SU-DHL-6 (cell line): ENCODE measurements around the gene GJA4.

ENCODE experiments used
- H2AFZ ChIP-seq: fragments of 200-600 bp; sonication (generic); 2 replicates; pipeline ENCODE4 v1.6.1; 2014; ENCODE audit warnings: low read depth, mild to moderate bottlenecking, moderate library complexity, mixed read lengths, antibody characterized with exemption, low read length; ENCODE audit not compliant: severe bottlenecking
- H3F3A ChIP-seq: fragments of 200-600 bp; shearing (Covaris generic); 2 replicates; pipeline ENCODE4 v1.6.0; 2016; ENCODE audit warnings: antibody characterized with exemption, mild to moderate bottlenecking; ENCODE audit not compliant: insufficient read depth
- H3K27ac ChIP-seq: fragments of 200-600 bp; sonication (generic); 2 replicates; pipeline ENCODE4 v1.5.1; 2016; ENCODE audit warnings: low read depth, mild to moderate bottlenecking, low read length, moderate library complexity, mixed read lengths
- H3K27me3 ChIP-seq: fragments of 200-600 bp; sonication (generic), shearing (Covaris generic); 2 replicates; pipeline ENCODE4 v1.6.0; 2014; ENCODE audit warnings: mild to moderate bottlenecking, low read length
- H3K36me3 ChIP-seq: fragments of 200-600 bp; sonication (generic); 2 replicates; pipeline ENCODE4 v1.6.1; 2014; ENCODE audit warnings: mild to moderate bottlenecking, low read length, mixed read lengths
- H3K4me2 ChIP-seq: fragments of 300-600, 200-600 bp; shearing (Covaris generic), sonication (generic); 2 replicates; pipeline ENCODE4 v1.6.0; 2014; ENCODE audit warnings: low read length, low read depth, mild to moderate bottlenecking; ENCODE audit not compliant: poor library complexity, severe bottlenecking
- H3K4me3 ChIP-seq: fragments of 200-600 bp; sonication (generic); 2 replicates; pipeline ENCODE4 v1.5.1; 2014; ENCODE audit warnings: antibody characterized with exemption, low read length, mild to moderate bottlenecking, mixed read lengths; ENCODE audit not compliant: insufficient read depth, poor library complexity, severe bottlenecking
- H3K79me2 ChIP-seq: fragments of 200-600 bp; sonication (generic); 2 replicates; pipeline ENCODE4 v1.6.1; 2014; ENCODE audit warnings: mild to moderate bottlenecking, low read length, moderate library complexity; ENCODE audit not compliant: insufficient read depth
- H3K9ac ChIP-seq: fragments of 200-600 bp; sonication (generic); 2 replicates; pipeline ENCODE4 v1.7.0; 2014; ENCODE audit warnings: mild to moderate bottlenecking, low read length
- H3K9me2 ChIP-seq: fragments of 200-600 bp; sonication (generic); replicated peaks from 2 replicates; pipeline ENCODE4 v1.6.1; 2014; ENCODE audit warnings: low read length; ENCODE audit not compliant: insufficient read depth
- H3K9me3 ChIP-seq: fragments of 200-600 bp; sonication (generic); 2 replicates; pipeline ENCODE4 v1.6.1; 2014; ENCODE audit warnings: low read length, mixed read lengths; ENCODE audit not compliant: insufficient read depth
- H4K20me1 ChIP-seq: fragments of 200-600 bp; sonication (generic); 2 replicates; pipeline ENCODE4 v1.6.1; 2014; ENCODE audit warnings: low read depth, mild to moderate bottlenecking, antibody characterized with exemption, low read length, moderate library complexity, mixed read lengths
- CTCF ChIP-seq: fragments of 200-600 bp; sonication (generic); IDR thresholded peaks from one replicate; pipeline ENCODE4 v1.5.1; 2017; ENCODE audit warnings: antibody characterized with exemption, mild to moderate bottlenecking, low read length, moderate library complexity; ENCODE audit not compliant: insufficient read depth, poor library complexity, severe bottlenecking
- EZH2phosphoT487 ChIP-seq: fragments of 200-600 bp; sonication (generic), shearing (Covaris generic); conservative IDR thresholded peaks from 2 replicates; pipeline ENCODE4 v1.6.1; 2018; ENCODE audit warnings: mild to moderate bottlenecking, antibody characterized with exemption, low read length, moderate library complexity, mixed read lengths

The GJA4 gene

DNA sequence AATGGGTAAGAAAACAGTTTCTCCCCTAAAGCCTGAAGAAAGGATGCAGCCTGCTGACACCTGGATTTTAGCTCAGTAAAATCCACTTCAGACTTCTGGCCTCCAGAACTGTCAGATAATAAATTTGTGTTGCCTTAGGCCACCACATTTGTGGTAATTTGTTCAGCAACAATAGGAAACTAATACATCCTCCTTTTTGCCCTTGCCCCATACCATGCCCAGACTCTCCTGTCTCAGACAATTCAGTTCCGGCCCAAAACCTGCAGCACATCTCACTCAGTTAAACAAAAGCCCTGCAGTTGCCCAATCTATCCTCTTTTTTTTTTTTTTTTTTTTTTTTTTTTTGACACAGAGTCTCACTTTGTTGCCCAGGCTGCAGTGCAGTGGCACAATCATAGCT, 40.9 kb downstream of the GJA4 start:
- Histone ChIP-seq H2AFZ (no peak overlapping the region), H3K9ac (no peak overlapping the region), H4K20me1 (no peaks in the 10 kb centered on the region), H3K27me3 (no peaks in the 10 kb centered on the region), H3F3A (no peaks in the 10 kb centered on the region), H3K36me3 (no peaks in the 10 kb centered on the region), H3K9me3 (no peaks in the 10 kb centered on the region), H3K27ac (no peak overlapping the region), H3K79me2 (no peaks in the 10 kb centered on the region), H3K4me3 (no peak overlapping the region), H3K4me2 (no peak overlapping the region), H3K9me2 (no peaks in the 10 kb centered on the region)
- no peak for TF ChIP-seq EZH2phosphoT487
- no peak for TF ChIP-seq CTCF

DNA sequence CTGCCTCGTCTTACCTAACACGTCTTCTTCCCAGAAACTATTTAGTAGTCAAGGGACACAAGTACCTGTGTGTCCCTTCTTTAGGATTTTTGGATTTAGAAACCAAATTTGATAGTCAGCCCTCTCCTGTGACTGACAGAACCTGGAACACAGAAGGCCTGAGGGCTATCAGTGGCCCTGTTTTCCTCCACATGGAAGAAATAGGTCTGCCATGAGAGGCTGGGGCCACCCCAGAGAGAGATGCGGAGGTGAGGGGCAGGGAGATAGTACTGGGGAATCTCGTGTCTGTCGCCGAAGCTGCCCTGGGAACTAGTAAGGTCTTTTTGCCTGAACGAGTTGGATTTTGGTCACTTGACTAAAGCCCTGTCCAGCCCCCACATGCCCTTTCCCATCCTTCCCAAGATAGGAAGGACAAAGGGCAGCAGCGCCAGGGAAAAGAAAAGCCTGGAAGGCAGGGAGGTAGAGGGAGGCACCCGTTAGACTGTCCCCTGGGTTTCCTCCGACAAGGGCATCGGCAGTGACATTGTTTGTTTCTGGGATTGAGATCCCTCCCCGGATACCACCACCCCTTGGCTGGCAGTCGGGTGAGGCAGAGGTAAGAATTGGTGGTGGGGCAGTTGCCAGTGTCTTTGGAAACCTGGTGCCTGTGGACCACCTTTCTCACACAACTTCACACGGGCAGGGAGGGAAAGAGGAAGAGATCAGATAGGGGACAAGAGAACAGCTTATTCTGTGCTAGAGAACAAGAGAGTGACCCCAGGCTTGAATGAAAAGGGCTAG, 46.9 kb downstream of the GJA4 start:
- no peaks in the 10 kb centered on the region for H3K9me3 ChIP-seq
- no peaks in the 10 kb centered on the region for H3K79me2 ChIP-seq
- TF ChIP-seq EZH2phosphoT487 (no peak), CTCF (no peak)
- H3K9me2 ChIP-seq, result no peaks in the 10 kb centered on the region
- H3K4me2 ChIP-seq, result no peak overlapping the region
- no peak overlapping the region for H3K4me3 ChIP-seq
- H3K36me3 ChIP-seq, result no peaks in the 10 kb centered on the region
- H3K27me3 ChIP-seq, result no peaks in the 10 kb centered on the region
- no peaks in the 10 kb centered on the region for H3F3A ChIP-seq
- H3K9ac ChIP-seq, result no peak overlapping the region
- H4K20me1 ChIP-seq, result no peaks in the 10 kb centered on the region
- H3K27ac ChIP-seq, result no peak overlapping the region
- no peak overlapping the region for H2AFZ ChIP-seq

GRCh38 chr1:34840426-34840825, 47.6 kb downstream of the GJA4 start:
- no peak overlapping the region for H3K27ac ChIP-seq
- no peak for TF ChIP-seq CTCF
- no peak for TF ChIP-seq EZH2phosphoT487

More at GRCh38 chr1:34840426-34840825, 47.6 kb downstream of the GJA4 start:
- no peak overlapping the region for H2AFZ ChIP-seq
- no peaks in the 10 kb centered on the region for H4K20me1 ChIP-seq
- H3K4me3 ChIP-seq, result no peak overlapping the region
- H3K9ac ChIP-seq, result no peak overlapping the region
- no peaks in the 10 kb centered on the region for H3F3A ChIP-seq
- H3K27me3 ChIP-seq, result no peaks in the 10 kb centered on the region
- H3K36me3 ChIP-seq, result no peaks in the 10 kb centered on the region
- H3K9me3 ChIP-seq, result no peaks in the 10 kb centered on the region
- H3K79me2 ChIP-seq, result no peaks in the 10 kb centered on the region
- no peak overlapping the region for H3K4me2 ChIP-seq
- H3K9me2 ChIP-seq, result no peaks in the 10 kb centered on the region
